Stimulated activated CD4-positive, alpha-beta T cell treated with anti-CD3 and anti-CD28 coated beads, TNF-alpha, amount 100 ng/mL, for 4 hours (primary cell): ENCODE data around the gene ZKSCAN4.

Experiments
- DNase-seq, 3 experiments: peaks; one replicate each; pipeline ENCODE4 v3.0.0-alpha.2; 2020; ENCODE audit warnings: low read depth in 3 of 3

ZKSCAN4 gene

GRCh38 chr6:28252009-28252975 is at the start of gene ZKSCAN4:
TSS of gene ZKSCAN4 (minus strand) at chr6:28252269. CDS start at chr6:28251980, 289 bp downstream.
- peak; percentile 48 to 67 (median 64) for DNase-seq

GRCh38 chr6:28296520-28297060 is 44.5 kb upstream of the ZKSCAN4 start:
- DNase-seq, result no peak

- no peak for DNase-seq
Measured at GRCh38 chr6:28295326-28295725, 43.3 kb upstream of the ZKSCAN4 start.

- DNase-seq, result no peak
Measured at GRCh38 chr6:28291573-28291972, 39.5 kb upstream of the ZKSCAN4 start.

GRCh38 chr6:28282926-28283325 is 30.9 kb upstream of the ZKSCAN4 start:
- DNase-seq, result no peak

GRCh38 chr6:28281288-28282064 is 29.4 kb upstream of the ZKSCAN4 start, which contains the start of gene PGBD1:
TSS of gene PGBD1 (plus strand) at chr6:28281572. CDS start at chr6:28283814, 2,242 bp downstream.
- DNase-seq, result peak in 2 of 3 experiments; percentile 18 to 31

- DNase-seq, result no peak
Measured at GRCh38 chr6:28280595-28281287, 28.7 kb upstream of the ZKSCAN4 start.

GRCh38 chr6:28277746-28278145 is 25.7 kb upstream of the ZKSCAN4 start:
- DNase-seq, result no peak

- no peak for DNase-seq
Measured at GRCh38 chr6:28274888-28275287, 22.8 kb upstream of the ZKSCAN4 start.

GRCh38 chr6:28269492-28269891 is 17.4 kb upstream of the ZKSCAN4 start:
- DNase-seq, result no peak

- DNase-seq, result no peak
Measured at GRCh38 chr6:28267695-28268059, 15.6 kb upstream of the ZKSCAN4 start.

GRCh38 chr6:28266962-28267694 is 15.1 kb upstream of the ZKSCAN4 start, which contains the start of gene ZSCAN26:
TSS of gene ZSCAN26 (plus strand) at chr6:28267143. CDS start at chr6:28271920, 4,777 bp downstream.
- DNase-seq, result peak; percentile 72 to 81 (median 73)

GRCh38 chr6:28266563-28266961 is 14.5 kb upstream of the ZKSCAN4 start:
- DNase-seq, result no peak

- no peak for DNase-seq
Measured at GRCh38 chr6:28264834-28265401, 12.8 kb upstream of the ZKSCAN4 start.

- DNase-seq, result no peak
Measured at GRCh38 chr6:28263922-28264321, 11.9 kb upstream of the ZKSCAN4 start.

GRCh38 chr6:28258877-28259777 is 7.1 kb upstream of the ZKSCAN4 start, which contains the start of gene NKAPL:
TSS of gene NKAPL (plus strand) at chr6:28259297. CDS start at chr6:28259372, 75 bp downstream.
- peak in 2 of 3 experiments; percentile 40 to 52 for DNase-seq

- no peak for DNase-seq
Measured at GRCh38 chr6:28257042-28257441, 5.0 kb upstream of the ZKSCAN4 start.

- DNase-seq, result no peak
Measured at GRCh38 chr6:28254121-28254519, 2.1 kb upstream of the ZKSCAN4 start.

GRCh38 chr6:28251661-28252008 is 434 bp downstream of the ZKSCAN4 start:
- peak in 1 of 3 experiments; percentile 1 for DNase-seq
